HG03025 (cell line): ENCODE results near the gene PRDM8.
"Not testable (repeated sequence)": the region's sequence is repeated elsewhere in the genome, so short reads cannot be mapped to it uniquely, and the experiment has no call there.

Experiments
- ATAC-seq: cut with Tn5 transposase; IDR thresholded peaks from one replicate; pipeline ENCODE4 v1.9.1; 2021; ENCODE audit warnings: mild to moderate bottlenecking, moderate library complexity; ENCODE audit not compliant: unreplicated experiment, low FRiP score

Gene PRDM8

DNA sequence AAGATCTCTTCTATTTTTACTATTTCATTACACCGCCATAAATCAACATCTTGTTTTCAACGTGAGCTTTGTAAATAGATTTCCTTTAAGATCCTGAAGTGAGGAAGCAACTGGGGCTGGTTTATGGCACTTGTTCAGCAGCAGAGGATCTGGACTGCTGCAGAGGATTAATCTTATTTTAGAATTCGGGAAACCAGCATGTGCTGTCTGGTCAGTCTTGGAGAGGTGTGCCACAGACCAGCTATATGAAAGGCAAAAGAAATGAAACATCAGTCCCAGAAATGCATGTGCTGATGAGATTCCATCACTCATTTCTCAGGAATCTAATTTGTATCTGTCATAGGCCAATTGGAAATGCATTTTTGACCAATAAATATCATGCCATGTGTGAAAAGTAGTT lies 23.4 kb downstream of the PRDM8 start:
- ATAC-seq, result no peak

DNA sequence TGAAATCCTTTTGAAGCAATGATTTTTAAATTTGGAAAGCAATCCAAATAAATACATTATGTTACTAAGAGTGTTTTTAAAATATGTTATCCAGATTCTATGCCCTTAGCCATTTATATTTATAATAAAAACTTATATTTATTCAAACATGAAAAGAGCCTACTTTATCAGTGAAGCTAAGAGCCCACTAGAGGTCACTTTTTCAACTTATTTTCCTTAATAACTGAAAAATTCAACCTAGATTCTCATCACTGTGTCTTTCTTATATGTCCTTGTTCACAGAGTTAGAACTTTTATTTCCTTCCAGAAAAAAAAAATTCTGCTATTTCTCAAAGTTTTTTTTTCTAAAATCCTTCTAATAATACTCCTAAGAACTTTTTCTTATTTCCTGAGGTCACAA lies 23.9 kb downstream of the PRDM8 start:
- no peak for ATAC-seq

DNA sequence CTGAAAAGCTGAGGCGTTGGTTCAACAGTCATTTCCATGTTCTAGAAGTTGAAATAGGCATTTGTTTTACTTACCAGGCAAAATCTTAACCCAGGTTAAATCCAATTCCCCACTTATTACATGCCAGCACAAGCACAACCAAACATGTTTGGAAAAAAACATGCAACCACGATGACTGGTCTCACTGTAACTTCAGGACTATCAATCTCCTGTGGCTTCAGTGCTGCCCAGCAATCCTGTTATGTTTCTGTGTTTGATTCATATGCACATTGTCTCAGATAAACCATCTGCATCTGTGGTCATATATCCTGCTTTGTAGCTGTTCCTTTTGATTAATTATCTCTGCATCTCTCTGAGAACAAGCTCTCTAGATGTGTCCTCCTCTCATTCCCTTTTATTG lies 28.3 kb downstream of the PRDM8 start:
- ATAC-seq, result no peak

DNA sequence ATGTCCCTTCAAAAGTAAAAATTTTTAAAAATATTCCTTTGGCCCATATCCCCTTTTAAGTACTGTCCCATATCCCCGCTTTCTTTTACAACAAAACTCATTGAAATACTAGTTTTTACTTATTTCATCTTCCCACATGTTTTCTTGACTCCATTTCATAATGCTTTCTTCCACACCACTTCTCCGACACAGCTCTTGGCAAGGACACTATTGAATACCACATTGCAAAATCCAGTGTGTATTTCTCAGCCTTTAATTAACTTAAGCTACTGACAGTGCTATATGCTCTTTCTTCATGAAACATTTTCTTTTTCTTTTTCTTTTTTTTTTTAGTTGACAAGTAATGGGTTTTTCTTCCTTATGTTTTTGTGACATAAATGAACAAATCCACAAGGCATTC lies 28.8 kb downstream of the PRDM8 start:
- ATAC-seq, result no peak

DNA sequence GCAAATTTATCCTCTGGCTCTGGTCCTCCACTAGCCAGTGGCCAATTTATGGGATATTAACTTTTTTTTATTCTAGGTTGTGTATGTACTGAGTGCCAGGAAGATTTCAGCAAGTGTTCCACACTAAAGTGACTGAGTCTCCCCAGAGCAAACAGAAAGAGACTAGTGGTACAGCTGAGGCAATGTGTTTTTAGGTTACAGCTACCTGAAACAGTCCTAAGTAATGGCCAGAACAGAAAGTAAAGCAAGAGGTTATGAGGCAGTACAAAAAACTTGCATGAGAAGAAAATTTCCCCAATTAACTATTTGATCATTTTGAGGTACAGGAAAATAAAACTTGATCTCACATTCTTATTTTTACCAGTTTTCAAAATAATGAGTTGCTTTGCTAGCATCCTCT lies 31.2 kb downstream of the PRDM8 start:
- no peak for ATAC-seq

DNA sequence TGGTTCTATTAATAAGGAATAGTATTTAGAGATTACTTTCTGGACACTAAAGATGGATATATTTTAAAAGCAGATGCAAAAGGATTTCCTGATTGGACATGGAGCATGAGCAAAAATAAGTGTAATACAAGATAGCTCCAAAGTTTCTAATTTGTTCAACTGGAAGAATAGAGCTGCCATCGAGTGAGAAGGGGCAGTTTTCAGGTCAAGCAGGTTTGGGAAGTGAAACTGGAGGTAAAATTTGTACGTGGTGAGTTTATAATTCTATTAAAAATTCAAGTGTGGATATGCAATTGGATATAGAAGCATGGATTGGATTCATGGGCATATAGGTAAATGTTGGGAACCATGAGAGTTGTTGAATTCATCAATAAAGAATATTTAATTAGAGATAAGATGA lies 31.8 kb downstream of the PRDM8 start:
- ATAC-seq, result no peak

DNA sequence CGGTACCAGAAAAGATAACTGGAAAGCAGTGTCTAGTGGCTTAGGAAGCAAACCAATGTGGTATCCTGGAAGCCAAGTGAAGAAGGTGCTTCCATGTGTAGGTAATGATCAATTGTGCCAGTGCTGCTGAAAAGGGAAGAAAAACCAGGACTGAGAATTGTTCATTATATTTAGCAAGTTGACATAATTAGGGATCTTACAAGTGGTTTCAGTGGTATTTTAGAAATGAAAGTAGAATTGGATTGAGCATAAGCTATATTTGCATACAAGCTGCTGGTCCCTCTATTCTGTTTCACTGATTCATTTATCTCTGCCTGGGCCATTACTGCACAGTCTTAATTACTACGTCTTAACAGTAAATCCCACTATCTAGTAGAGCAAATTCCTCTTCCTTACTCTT lies 32.3 kb downstream of the PRDM8 start:
- ATAC-seq, result peak; percentile 64

DNA sequence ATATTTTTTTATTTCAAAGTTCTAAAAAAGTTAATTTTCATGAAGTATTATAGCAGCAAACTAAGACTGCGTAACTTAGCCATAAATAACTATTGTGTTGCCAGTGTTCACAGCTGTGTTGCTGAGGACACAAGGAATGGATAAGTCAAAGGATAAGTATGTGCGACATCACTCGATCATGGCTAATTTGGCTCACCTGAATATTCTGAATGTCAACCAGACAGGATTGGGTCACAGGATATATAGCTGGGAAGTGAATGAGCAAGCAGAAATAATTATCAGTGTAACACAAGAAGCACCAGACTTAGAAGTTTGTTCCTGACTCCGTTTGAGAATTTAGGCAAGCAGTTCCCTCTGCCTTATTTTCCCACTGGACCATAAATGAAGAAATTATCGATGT lies 33.9 kb downstream of the PRDM8 start:
- ATAC-seq, result no peak

DNA sequence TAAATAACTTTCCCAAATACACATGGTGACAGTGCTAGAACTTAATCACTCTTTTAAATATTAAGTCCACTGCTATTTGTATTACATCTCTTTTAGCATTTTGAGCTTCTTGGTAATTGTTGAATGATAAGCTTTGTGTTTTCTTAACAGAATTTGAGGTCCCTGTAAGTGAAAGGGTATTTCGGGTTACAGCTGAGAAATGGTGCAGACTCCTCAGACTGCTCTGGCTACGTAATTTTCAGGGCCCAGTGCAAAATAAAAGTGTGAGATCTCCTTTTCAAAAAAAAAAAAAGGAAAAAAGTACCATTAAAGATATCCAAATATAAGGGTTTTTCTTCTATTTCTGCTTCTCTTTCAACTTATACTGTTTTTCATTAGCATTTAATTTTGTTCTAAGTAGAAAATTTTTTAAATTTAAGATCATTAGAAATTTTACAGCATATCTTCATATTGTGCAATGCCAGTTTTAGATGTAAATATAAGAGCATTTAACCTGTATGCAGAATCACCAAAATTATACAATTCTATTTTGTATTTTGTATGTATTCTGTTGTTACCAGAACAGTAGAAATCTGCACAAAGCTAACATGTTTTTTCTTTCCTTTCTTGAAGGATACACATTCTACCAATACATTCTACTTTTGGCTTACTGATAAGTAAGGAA lies 35.5 kb downstream of the PRDM8 start:
- ATAC-seq, result no peak

DNA sequence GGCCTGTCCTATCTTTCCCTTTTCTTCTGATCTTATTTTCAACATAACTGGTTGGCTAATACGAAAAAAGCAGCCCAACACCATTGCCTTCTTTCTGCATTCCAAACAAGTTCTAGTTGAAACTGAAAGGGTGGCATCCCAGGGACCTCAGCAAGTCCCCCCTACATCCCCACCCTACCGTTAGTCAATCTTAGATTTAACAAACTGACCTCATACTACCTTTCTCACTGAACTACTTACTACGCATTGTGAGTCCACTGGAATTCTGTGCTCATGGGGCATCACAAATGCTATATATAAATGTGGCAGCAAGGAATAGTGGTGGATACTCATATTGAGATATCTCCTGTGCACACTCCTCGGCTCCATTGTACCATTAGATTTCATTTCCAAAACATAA lies 36.1 kb downstream of the PRDM8 start:
- no peak for ATAC-seq

DNA sequence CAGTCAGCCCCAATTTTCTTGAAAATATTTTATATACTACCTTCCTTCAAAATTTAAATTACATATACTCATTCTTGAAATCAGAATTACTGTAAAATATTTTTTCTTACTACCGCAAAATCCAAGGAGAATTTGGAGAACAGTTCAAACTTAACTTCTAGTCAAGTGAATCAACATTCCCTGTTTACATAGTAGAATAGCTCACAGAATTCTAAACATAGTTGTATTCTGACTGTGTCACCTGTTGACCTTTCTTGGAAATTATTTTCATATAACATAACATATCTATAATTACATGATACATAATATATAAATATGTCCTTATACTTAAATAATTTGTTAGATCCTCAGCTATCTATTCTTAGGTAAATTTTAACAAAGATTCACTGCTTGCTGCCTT lies 38.1 kb downstream of the PRDM8 start:
- ATAC-seq, result no peak

DNA sequence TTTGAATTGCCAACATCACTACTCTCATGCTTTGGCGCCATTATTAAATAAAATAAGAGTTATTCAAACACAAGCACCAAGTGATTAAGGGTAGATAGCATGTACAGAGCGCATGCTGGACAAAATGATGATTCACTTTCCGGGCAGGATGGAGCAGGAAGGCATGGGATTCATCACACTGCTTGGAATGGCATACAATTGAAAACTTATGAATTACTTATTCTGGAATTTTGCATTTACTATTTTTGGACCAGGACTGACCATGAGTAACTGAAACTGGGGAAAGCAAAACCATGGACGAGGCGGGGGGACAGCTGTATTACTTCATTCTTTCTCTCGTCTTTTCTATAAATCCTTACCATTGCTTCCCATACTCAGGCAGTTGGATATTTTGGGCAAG lies 40.7 kb downstream of the PRDM8 start:
- no peak for ATAC-seq

DNA sequence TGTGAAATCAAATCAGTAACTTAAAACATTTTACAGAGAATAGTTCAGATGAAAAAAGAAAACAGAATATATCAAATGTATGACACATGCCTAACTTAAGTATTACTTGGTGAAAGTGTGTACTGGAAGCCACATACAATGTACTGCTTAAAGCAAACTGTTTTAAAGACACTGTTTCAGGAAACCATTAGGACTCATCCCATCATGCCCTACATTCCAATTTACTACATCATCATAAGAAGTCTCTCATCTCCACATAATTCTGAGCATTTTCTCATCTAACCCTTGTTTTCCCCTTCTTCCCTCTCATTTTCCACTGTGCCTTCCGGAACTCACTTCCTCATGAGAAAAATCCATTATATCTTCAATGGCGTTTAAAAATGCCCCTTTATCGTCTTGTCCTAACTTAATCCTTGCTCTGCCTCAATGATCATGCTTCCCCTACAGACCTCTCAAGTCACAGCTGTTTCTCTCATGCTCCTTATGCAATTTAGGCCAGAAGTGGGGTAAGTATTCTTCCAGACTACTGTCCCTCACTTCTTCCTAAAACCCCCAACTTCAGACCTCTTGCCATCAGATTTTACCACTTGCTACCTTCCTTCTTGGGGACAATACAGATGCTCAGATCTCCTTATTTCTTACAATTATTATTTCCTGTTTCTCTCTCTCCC lies 42.3 kb downstream of the PRDM8 start:
- ATAC-seq, result no peak

DNA sequence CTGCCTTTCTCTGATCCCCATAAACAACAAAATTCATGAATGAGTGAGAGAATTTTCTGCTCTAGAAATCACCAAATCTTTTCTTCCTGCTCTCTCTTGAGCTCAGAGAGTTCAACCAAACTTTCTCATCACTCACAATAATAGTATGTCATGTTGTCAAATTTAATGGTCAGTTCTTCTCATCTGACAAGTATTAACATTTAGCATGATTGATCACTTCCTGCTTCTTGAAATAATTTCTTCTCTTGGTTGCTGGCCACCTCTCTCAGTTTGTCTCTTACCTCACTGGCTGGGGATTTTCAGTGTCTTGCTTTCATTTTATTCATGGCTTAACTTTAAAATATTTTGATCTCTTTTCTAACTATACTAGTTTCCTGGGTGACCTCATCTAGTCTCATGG lies 43.7 kb downstream of the PRDM8 start:
- ATAC-seq, result no peak

DNA sequence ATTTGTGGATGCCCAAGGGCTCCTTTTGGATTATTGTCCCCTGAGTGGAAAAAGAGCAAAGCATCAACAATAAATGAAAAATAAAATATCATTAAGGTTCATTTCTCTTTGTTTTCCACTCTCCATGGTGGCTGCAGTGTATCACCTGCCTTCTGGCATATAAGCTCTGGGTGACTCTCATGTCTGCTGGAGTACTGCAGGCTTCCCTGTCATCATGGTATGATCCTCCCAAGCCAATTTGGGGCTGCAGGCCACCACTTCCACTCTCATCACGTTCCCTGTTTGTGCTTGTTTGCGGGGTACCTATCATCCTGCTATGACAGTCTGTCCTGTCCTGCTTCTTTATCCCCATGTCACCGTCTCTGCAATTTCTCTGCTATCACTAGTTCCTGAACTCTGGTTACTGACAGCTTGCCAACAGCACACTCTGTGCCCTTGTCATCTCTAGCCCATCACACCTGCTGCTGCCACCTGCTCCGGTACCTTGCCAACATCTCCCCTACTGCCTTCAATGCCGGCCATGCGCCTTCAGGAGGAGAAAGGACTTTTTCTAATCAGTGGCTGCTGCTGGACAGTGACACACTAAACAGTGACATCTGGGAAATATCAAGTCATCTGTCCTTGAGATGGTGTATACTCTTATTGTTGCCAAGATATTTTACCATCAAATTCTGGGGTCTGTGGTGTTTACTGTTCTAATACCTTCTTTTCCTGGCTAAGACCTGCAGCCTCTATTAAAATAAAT lies 46.1 kb downstream of the PRDM8 start:
- no peak for ATAC-seq

DNA sequence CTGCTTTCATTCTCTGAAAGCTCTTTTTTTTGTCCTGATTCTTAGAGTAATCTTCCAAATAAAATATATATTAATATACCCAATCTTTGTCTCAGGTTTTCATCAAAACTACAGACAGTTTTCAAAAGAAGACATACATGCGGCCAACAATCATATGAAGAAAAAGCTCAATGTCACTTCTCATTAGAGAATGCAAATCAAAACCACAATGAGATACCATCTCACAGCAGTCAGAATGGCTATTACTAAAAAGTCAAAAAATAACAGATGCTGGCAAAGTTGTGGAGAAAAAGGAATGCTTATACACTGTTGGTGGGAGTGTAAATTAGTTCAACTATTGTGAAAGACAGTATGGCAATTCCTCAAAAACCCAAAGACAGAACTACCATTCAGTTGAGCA lies 50.2 kb downstream of the PRDM8 start:
- ATAC-seq, result not testable (repeated sequence)

DNA sequence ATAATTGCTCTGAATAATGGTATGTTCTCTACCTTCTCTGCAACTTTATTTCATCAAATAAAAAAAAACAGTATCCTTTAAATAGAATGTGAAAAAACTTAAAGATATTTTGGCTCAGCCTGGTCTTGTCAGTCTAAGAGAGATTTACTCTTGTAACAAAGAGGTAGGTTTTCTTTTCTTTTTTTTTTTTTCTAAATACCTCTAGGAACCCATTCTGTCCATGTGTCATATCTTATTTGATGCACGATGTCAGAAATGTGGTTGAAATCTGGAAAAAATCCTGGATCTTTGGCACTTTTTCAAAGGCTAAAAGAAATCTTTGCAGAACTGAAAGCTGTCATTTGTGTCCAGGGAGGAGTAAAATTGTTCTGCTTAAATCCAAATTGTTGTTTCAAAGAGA lies 51.8 kb downstream of the PRDM8 start:
- no peak for ATAC-seq

DNA sequence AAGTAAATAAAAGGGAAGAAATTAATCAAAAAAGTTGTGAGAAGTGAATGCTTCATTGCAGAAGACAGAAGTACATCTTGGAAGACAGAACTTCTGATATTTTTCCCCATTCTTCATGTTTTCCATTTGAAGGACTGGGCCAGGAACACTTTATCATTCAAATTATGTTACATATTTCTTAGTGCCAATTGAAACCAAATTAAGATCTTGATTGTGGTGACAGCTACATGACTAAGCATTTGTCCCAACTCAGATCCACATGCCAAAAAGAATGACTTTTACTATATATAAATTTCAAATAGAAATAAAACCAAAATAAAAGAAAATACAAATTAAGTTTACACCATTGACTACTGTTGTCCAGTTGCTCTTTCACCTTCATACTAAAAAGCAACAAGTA lies 55.1 kb downstream of the PRDM8 start:
- no peak for ATAC-seq

DNA sequence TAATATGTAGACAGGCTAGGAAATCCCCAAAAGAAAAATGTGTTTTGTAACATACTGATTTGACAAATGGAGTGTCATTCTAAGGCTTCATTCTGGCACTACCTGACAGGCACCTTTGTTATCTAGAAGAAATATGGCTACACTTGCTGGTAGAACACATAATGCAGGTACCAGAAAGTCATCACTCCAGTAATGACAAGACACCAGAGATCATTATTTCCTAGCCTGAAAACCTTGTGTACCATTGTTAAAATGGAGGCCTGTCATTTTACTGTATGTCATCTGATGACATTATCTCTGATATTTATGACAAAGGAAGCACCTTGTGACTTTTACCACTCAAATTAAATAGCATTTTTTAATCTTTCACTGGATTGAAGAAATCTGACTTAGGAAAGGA lies 55.6 kb downstream of the PRDM8 start:
- ATAC-seq, result no peak

DNA sequence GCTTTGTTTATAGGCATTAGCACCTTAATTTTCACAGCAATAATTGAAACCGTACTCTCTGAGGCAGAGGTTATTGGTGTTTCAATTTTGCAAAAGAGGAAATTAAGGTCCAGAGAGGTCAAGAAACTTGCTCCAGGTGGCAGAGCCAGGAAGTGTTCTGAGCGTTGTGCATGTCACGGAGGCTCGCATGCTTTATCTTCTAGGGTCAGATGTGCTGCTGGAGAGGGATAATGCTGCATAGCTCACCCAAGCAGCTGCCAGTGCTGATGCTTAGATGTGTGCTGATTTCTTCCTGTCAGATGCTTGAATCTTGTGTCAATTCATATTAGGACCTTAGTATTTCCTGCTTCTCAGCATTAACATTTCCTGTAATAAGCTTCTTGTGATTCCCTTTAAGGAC lies 56.2 kb downstream of the PRDM8 start:
- no peak for ATAC-seq
